Right ventricle myocardium superior (tissue), 1 donor: ENCODE results near the gene CHST3. TPM values are rescaled to one million over a fixed set of nuclear protein-coding genes. Genes with fewer than 3 reads are reported as not detected.
"Not testable (repeated sequence)": the region's sequence is repeated elsewhere in the genome, so short reads cannot be mapped to it uniquely, and the experiment has no call there.

ENCODE experiments used
- ATAC-seq: fragments of 200-7000 bp; cut with Tn5 transposase; one replicate; pipeline ENCODE4 v1.9.1; 2020; ENCODE audit warnings: mild to moderate bottlenecking; ENCODE audit not compliant: poor library complexity
- DNase-seq: peaks from one replicate; pipeline ENCODE4 v3.0.0-alpha.2; 2020
- intact Hi-C: fragments of 100-400 bp; cut with DNase I; formaldehyde crosslinking; loops from one replicate; pipeline ENCODE4 v1.11.2; 2022
- total RNA-seq: library from RNA; stranded (reverse); fragmentation: NEBNext Ultra II Directional; extraction: Animal tissue kit (Norgen Biotek cat#: 25700); gene quantifications from one replicate; pipeline ENCODE4 v1.2.1, GENCODE V29; 2021
- donor health status: DM: no; HTN: yes; CAD: no; lungs with severe emphysema.

The CHST3 gene
- total RNA-seq, 1 donor from 2014 or later = 15.4 TPM

GRCh38 chr10:71981876-71982230, 17.7 kb downstream of the CHST3 start:
- DNase-seq (no peak), ATAC-seq (no peak)
- intact Hi-C loops = no loop called here

- intact Hi-C loops = no loop called here
- DNase-seq = no peak
- no peak for ATAC-seq
These were observed 18.3 kb downstream of the CHST3 start for GRCh38 chr10:71982269-71983178.

GRCh38 chr10:71984126-71984808, 20.1 kb downstream of the CHST3 start:
- intact Hi-C loops = no loop called here
- ATAC-seq (peak; percentile 10), DNase-seq (no peak)

- peak; percentile 0 for ATAC-seq
- intact Hi-C loops = no loop called here
- DNase-seq = peak; percentile 70
These were observed 20.7 kb downstream of the CHST3 start for GRCh38 chr10:71984809-71985388.

- ATAC-seq (peak; percentile 75), DNase-seq (peak; percentile 73)
- intact Hi-C loops = no loop called here
These were observed 21.5 kb downstream of the CHST3 start for GRCh38 chr10:71985542-71986250.

- DNase-seq, intact Hi-C loops, ATAC-seq: not testable (repeated sequence)
These were observed 24.7 kb downstream of the CHST3 start for GRCh38 chr10:71988895-71989294.

GRCh38 chr10:71989661-71990454, 25.7 kb downstream of the CHST3 start:
- intact Hi-C loops = no loop called here
- ATAC-seq (no peak), DNase-seq (no peak)

- ATAC-seq (no peak), DNase-seq (peak; percentile 25)
These were observed 26.6 kb downstream of the CHST3 start for GRCh38 chr10:71990706-71991269.

GRCh38 chr10:71995449-71995848, 31.3 kb downstream of the CHST3 start:
- intact Hi-C loops = no loop called here
- DNase-seq = no peak
- ATAC-seq = no peak

More at GRCh38 chr10:71990706-71991269, 26.6 kb downstream of the CHST3 start:
- intact Hi-C loops = no loop called here

- intact Hi-C loops = no loop called here
- peak; percentile 27 for DNase-seq
- ATAC-seq = no peak
These were observed 31.8 kb downstream of the CHST3 start for GRCh38 chr10:71995887-71996575.

GRCh38 chr10:71996592-71997371, 32.6 kb downstream of the CHST3 start:
- intact Hi-C loops = no loop called here
- ATAC-seq (no peak), DNase-seq (peak; percentile 20)

GRCh38 chr10:71998119-71998839, 34.1 kb downstream of the CHST3 start:
- DNase-seq (peak; percentile 78), ATAC-seq (peak; percentile 63)
- intact Hi-C loops = no loop called here

- peak; percentile 64 for ATAC-seq
- DNase-seq = peak; percentile 68
- intact Hi-C loops = no loop called here
These were observed 34.6 kb downstream of the CHST3 start for GRCh38 chr10:71998840-71999194.

- intact Hi-C loops = no loop called here
- DNase-seq = peak; percentile 90
- ATAC-seq = peak; percentile 76
These were observed 35.3 kb downstream of the CHST3 start for GRCh38 chr10:71999360-72000072.
